HG03439 (cell line): Measurements from ENCODE around the gene RBM12.

ENCODE experiments used
- ATAC-seq: cut with Tn5 transposase; IDR thresholded peaks from one replicate; pipeline ENCODE4 v1.9.1; 2021; ENCODE audit warnings: mild to moderate bottlenecking, moderate library complexity; ENCODE audit not compliant: unreplicated experiment

The RBM12 gene

DNA sequence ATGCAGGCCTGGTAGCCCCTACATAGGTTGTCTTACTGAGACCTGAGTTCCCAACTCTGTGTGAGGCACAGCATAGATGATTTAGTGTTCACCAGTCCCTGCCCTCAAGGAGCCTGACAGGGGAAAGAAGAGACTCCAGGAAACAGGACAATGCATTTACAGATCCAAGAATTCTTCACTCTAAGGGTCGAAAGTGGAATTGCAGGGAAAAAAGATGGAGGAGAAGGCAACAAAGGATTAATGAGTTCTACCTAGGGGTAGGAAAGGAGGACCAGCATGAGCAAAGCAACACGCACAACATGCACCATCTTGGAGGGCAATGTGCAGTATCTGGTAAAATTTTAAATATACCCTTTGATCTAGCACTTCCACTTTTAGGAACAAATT lies 43.1 kb downstream of the RBM12 start:
- no peak for ATAC-seq

GRCh38 chr20:35620818-35621559 lies 43.7 kb downstream of the RBM12 start:
- no peak for ATAC-seq

DNA sequence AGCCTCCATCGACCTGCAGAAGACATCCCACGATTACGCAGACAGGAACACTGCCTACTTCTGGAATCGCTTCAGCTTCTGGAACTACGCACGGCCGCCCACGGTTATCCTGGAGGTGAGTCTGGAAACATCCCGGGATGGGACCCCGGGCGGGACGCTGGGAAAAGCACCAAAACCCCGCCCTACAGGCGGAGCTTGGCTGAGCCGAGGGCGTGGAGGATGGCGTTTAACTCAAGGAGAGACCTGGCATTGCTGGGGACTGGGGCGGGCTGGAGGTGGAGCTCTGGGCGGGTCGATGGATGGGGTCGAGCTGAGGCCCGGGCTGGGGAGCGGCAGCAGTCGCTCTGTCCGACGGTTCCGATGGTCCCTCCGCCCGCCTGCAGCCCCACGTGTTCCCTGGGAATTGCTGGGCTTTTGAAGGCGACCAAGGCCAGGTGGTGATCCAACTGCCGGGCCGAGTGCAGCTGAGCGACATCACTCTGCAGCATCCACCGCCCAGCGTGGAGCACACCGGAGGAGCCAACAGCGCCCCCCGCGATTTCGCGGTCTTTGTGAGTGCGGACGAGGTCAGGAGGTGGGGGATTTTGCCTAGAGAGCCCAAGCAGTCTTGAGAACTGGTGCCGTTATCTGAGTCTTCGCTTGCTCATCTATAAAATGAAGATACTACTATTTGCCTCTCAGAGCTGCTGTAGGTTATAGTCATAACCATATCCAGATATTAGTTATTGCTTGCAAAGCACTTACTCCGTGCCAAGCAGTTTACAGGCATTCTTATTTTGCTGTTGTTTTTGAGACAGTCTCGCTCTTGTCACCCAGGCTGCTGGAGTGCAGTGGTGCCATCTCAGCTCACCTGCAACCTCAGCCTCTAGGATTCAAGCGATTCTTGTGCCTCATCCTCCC lies 45.3 kb downstream of the RBM12 start:
- ATAC-seq, result peak; percentile 26

- ATAC-seq, result no peak
Observed at GRCh38 chr20:35618263-35619131, 46.2 kb downstream of the RBM12 start.

- no peak for ATAC-seq
Observed at GRCh38 chr20:35617397-35618262, 47.1 kb downstream of the RBM12 start.

DNA sequence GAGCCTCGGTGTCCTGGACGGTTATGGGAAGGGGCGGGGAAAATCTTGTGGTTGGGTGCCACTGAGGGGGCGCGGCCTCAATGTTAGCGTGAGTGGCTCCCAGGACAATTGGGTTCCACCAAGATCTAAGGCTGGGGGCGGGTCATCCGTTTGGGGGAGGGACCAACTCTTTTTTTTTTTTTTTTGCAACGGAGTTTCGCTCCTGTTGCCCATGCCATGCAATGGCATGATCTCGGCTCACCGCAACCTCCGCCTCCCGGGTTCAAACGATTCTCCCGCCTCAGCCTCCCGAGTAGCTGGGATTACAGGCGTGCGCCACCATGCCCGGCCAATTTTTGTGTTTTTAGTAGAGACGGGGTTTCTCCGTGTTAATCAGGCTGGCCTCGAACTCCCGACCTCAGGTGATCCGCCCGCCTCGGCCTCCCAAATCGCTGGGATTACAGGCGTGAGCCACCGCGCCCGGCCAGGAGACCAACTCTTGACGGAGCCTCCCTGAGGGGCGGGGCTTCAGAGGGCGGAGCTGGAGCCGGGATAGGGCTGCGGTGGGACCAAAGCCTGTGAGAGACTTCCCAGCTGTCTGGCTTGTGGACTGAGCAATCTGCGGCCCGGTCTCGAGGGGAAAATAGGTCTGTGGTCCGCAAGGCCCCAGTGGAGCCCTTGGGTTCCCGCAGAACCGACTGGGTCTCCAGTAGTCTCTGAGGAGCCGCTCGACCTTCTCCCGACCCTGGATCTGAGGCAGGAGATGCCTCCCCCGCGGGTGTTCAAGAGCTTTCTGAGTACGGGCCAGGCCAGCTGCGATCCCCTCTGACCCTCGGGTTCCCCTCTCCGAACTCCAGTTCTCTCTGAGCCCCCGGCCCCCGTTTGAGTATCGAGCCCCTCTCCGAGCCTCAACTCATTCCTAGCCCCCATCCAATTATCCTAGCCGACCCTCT lies 48.0 kb downstream of the RBM12 start:
- peak; percentile 73 for ATAC-seq

GRCh38 chr20:35615667-35616464 lies 48.8 kb downstream of the RBM12 start, which contains the start of gene SPAG4:
TSS of gene SPAG4 (plus strand) at chr20:35615829. CDS start at chr20:35616004, 175 bp downstream.
- no peak for ATAC-seq

- no peak for ATAC-seq
Observed at GRCh38 chr20:35611482-35611881, 53.2 kb downstream of the RBM12 start.

DNA sequence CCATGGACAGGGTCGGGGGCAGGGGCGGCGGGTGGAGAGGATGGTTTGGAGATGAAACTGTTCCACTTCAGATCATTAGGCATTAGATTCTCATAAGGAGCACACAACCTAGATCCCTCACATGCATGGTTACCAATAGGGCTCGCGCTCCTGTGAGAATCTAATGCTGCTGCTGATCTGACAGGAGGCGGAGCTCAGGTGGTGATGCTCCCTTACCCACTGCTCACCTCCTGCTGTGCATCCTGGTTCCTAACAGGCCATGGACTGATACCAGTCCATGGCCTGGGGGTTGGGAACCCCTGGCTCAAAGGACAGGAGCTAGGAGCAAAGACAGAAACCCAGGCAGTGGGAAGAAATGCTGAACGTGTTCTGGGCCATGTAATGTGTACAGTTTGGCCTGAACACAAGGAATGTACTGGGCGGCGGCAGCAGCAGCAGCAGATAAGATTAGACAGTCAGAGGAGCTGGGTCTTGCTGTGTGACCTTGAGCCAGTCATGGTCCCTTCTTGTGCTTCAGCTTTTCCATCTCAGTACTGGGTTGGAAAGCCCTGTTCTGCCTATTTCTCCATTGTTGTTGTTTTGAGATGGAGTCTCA lies 53.8 kb downstream of the RBM12 start:
- no peak for ATAC-seq

DNA sequence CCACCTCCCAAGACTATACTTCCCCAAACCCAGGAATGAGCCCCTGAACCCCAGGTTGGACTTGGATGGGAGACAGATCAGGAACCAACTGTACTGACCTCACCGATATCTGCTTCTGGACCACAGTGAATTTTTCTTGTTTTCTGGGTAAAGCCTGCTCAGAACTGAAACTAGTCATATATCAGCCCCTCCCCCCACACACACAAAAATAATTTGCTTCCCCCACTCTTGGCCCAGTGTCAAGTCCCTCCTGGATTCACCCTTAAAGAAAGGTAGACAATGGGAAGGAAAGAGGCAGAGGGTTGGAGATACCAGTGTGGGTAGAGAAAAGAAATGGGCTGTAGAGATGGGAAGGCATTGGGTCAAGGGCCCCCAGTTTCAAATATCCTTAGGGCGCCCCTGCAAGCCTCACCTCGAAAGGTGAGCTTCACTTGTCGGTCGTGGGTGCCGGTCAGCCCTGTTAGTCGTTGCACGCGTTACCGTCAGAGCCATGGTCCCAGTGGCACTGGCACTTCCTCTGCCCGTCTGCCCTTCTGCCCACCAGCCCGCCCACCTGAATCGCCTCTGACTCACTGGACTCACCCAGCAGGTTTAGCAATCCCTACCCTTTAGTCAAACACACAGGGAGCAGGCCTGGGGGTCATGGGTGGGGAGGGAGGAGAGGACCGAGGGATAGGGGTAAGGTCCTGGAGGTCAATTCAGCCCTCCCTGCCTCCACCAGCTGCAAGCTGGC lies 57.5 kb downstream of the RBM12 start:
- no peak for ATAC-seq

GRCh38 chr20:35606127-35606526 lies 58.6 kb downstream of the RBM12 start:
- no peak for ATAC-seq

GRCh38 chr20:35604449-35604747 lies 60.3 kb downstream of the RBM12 start:
- ATAC-seq, result no peak

DNA sequence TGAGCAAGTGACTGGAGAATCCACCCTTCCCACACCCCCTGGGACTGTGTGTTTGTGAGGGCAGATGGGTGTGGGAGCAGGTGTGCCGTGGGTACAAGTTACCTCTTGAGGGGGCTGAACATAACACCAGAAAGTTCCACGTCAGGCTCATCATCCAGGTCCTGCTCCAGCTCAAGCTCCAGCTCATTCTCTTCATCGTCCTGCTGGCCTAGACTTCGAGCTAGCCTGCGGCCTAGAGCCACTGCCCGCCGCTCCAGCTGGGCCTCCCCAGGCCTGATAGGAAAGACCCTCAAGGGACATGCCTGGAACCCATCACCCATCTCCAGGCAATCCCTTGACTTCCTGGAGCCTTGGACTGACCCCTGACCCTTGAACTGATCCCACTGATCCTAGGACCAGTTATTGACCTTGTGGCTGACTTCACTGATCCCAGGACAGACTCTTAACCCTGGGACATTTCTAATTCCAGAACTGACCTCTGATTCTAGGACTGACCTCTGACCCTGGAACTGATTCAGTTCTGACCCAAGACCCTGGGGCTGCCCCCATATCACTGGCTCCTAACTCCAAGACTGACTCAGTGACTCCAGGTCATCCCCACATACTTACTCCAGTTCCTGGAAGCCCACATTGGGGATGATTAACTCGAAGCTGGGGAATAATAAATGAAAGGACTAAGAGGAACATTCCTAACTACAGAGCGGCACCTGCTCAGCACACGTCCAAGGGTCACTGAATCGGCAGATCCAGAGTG lies 60.8 kb downstream of the RBM12 start:
- ATAC-seq, result no peak

DNA sequence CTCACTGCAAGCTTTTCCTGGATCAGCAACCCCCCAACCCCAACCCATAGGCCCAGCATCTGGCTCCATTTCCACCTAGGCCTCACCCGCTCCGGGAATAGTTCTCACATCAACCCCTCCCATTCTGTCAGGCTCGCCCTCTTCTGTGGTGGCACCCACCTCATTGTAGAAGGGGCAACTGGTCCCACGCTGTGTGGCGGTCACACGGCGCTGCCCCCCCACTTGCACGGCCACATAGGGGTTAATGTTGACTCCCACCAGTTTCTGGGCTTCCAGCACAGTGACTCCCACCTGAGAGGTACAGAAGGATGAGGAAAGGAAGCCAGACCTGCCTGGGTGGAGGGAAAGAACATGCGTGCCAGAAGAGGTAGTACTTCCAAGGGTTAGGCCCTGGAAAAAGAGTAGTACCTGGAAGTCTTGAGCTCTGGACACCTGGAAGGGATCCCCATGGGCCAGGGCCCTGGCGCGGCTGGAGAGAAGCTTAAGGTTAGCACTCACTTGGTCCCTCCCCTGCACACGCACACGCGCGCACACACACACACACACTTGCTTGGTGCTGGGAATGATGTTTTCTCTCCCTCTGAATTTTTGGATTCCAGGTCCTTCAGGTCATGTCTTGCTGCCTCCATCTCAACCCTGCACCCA lies 61.7 kb downstream of the RBM12 start:
- ATAC-seq, result no peak

- no peak for ATAC-seq
Observed at GRCh38 chr20:35601990-35602389, 62.7 kb downstream of the RBM12 start.
